Head of caudate nucleus (tissue), 42 donors: Measurements from ENCODE around the gene C19orf38.

Source experiments
- DNase-seq, 42 donors: peaks; one replicate each; pipeline versions ENCODE4 v3.0.0 to v3.0.0-alpha.2; 2020 to 2021; ENCODE audit warnings: mixed read lengths in 7 of 42
- intact Hi-C: fragments of 100-400 bp; cut with DNase I; formaldehyde crosslinking; loops from one replicate; pipeline ENCODE4 v1.15.0; 2022

The C19orf38 gene, protein sequence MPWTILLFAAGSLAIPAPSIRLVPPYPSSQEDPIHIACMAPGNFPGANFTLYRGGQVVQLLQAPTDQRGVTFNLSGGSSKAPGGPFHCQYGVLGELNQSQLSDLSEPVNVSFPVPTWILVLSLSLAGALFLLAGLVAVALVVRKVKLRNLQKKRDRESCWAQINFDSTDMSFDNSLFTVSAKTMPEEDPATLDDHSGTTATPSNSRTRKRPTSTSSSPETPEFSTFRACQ

DNA sequence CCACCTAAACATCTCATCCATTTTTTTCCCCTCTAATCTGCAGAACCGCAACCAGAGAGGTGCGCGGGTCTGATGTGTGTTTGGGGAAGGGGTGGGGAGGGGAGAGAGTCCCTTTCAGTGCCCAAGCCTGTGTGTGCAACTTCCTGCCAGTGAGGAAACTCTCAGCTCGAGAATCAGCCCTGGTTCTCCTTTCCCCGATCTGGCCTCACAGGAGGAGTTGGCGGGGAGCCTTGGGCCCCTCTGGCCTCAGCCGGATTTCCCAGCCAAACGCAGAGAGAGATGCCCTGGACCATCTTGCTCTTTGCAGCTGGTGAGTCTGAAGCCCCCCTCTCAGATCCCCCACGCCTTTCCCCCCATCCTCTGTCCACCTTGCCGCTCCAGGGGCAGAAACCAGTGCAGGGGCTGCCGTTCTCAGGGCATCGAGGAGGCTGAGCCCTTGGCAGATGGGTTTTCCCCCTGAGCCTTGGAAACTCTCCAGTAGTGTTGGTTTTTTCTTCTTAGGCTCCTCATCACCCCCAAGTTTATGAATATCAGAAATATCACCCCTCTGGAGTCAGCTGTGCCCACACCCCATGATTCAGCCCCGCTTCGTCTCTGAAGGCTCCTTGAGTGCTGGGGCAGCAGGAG lies at the start of gene C19orf38:
Gene C19orf38, plus strand, starts transcription at position 186 of the 627 bp plus-strand sequence. Its CDS starts 94 bp downstream, at position 280.
- intact Hi-C loops = no loop called here
- DNase-seq = peak in 3 of 42 donors; percentile 19 to 35 (median 31)

DNA sequence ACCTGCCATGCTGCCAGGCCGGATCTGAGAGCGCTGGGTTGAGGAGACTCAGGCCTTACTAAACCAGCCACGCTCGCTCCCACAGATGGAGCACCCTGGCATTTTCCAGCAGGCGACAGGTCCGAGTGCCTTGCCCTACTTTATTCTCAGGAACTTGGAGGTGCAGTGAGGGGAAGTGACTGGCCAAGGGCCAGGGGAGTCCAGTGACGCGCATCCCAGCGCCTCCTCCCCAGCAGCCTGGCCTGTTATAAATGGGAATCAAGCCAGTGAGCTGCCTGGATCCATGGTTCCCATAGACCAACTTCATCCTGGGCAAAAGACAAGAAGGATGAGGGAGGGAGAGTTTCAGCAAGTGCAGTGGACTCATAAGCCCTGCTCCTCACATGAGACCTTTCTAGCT lies 47.7 kb upstream of the C19orf38 start:
- intact Hi-C loops = no loop called here
- DNase-seq = peak in 7 of 42 donors; percentile 18 to 52 (median 24)

DNA sequence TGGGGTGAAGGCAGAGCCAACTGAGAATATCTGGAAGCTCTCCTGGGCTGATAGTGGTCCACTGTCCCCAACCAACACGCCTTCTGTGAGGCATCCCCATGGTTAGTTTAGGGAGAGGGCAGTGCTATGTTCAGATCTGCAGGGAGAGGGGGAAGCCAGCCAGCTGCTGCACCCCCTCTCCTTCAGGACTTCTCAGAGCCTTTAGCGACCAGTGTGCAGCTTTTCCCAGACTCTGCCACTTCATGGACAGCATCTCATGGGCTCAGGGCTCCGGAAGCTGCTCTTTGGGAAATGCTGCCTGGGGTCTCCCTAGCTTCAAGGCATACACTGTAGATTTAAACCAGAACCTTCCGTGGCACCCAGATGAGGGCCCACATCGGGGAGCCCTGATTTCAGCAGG lies 45.7 kb upstream of the C19orf38 start:
- intact Hi-C loops = no loop called here
- no peak for DNase-seq

DNA sequence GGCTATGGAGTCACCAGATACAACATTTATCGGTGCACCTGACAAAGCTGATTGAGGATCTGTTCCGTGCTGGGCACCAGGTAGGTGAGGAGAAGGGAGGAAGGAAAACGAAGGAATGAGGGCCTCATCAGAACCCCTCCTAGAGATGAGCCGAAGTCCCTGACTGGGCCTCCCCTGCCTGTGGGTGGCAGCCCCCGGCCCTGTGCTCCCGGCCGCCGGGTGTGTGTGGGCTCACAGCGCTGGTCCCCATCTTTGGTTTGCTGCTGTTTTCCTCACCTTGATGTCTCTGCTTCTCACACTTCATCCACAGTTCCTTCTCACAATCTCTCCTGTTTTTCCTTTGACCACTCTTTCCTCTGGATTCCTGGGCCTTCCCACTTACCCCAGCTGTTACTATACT lies 45.0 kb upstream of the C19orf38 start:
- DNase-seq = no peak
- intact Hi-C loops = no loop called here

DNA sequence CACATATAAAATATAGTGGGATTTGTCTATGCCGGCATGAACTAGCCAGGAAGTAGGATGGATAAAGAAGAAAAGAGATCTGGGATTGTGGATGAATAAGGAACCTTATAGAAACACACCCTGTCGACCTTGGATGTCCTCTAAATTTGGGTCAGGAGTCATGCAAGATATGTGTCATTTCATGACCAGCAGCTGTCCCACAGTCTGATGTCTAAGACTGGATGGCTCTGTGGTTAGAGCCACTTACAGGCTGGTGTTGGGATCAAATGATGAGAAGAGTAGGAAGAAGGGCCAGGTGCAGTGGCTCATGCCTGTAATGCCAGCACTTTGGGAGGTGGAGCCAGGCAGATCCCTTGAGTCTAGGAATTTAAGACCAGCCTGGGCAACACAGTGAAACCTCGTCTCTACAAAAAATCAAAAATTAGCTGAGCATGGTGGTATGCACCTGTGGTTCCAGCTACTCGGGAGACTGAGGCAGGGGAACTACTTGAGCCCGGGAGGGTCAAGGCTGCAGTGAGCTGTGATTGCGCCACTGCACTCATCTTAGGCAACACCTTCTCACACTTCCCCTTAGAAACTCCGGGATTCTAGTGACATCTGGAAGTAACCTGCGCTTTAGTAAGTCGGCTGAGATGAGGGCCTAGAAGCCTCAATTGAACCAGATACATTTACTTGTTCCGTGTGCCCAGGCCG lies 43.0 kb upstream of the C19orf38 start:
- DNase-seq = peak in 2 of 42 donors; percentile 28 to 35
- intact Hi-C loops = no loop called here

DNA sequence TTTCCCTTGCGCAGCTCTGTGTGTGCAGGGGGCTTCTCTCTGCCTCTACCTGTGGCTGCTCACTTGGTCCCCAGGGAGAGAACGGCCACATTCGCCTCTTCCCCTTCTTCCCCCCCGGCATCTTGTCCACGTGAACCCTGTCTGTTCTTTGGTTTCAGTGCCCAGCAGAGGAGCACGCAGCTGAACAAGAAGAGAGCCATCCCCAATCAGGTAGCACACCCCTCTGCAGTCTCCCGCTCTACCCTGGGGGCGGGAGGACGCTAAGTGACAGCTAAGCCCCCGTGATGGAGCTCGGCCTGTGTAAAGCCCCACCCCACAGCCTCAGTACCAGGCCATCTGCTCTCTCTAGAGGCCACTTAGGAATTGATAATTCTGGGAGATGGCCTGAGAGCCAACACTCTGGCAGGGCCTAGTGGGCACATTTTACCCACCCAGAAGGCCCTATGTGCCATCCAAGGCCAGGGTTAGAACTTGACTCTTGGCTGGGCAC lies 42.4 kb upstream of the C19orf38 start:
- intact Hi-C loops = no loop called here
- DNase-seq = peak in 7 of 42 donors; percentile 7 to 49 (median 28)

DNA sequence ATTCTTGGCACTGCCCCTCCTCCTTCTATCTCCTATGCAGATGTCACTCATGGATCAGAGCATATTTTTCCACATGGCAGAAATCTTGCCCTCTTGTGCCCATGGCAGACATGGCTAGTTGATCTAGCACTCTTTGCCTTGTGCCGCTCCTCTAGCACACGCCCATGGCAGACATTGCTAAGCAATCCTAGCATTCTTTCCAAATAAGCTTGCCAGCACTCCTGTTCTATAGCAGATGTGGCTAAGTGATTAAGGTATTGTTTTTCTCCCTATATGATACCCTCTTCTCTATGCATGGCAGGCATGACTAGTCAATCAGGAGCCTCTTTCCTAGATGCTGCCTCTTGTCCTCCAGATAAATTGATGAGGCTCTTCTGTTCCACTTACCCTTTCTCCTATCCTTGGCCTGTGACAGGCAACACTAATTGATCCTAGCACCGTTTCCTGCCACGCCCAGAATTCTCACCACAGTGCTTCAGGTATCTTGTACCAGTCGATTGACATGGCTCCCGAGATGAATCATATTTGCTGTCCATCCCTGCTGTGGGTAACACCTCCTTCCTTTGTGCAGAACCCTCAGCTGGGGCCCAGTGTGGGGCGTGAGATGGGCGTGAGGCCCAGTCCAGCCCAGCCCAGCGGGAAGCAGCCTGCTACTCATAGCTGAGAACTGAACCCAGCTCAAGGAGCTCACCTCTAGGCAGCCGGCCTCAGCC lies 39.1 kb upstream of the C19orf38 start:
- DNase-seq = no peak
- intact Hi-C loops = no loop called here

DNA sequence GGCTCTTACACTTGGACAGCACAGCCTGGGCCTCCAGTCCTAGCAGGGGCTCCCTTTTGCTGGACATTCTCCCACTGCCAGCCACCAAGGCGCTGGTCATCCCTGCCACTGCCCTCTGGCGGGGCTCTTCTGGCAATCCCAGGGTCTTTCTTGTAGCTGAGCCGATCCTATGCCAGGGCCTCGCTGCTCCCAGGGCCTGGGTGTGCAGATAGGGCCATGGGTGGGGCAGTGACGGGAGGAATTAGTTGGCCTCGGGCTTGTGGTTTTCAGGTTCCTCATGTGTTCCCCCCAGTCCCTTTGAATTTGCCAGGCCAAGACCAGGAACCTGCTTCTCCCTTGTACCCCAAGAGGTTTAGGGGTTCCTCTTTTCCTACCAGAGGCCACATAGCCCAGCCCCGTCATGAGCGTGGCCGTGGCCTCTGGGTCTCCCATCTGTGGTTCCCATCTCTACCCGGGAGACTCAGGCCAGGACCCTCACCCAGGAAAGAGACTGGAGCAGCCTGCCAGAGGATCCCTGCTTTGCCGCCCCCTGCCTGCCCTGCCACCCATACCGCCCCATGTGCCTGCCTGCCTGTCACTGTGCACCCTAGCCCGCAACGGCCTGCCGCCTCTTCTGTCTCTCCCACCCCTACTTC lies 38.4 kb upstream of the C19orf38 start:
- intact Hi-C loops = no loop called here
- DNase-seq = peak in 2 of 42 donors; percentile 5 to 26

DNA sequence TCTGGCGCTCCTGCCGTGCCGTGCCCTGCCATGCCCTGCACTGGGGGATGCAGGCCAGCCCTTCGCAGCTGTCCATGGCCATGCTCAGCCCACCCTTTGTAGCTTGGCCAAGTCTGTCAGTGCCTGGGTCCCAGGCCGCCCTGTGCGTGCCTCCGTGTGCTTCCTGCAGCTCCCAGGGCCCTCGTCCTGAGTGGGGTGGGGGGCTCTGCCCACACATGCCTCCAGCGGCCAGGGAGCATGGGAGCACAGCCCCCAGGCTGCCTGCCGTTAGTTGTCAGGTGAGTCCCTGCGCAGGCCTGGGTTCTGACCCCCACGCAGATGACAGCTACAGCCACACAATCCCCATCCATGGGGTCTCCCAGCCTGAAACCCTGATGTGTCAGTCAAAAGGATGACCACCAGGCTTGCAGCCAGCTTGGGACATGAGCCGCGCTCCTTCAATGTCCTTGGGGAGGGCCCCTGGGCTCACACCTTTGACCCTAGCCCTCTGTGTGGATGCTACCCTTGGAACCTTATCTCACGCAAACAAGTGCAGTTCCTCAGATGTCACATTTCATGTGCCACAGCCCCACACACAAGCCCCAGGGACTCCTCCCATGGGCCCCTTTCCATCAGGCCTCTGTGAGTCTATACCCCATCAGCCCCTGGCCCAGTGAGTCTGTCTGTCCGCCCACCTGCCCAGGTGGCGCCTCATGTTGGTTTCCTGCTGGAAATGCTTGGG lies 36.7 kb upstream of the C19orf38 start:
- intact Hi-C loops = no loop called here
- no peak for DNase-seq

DNA sequence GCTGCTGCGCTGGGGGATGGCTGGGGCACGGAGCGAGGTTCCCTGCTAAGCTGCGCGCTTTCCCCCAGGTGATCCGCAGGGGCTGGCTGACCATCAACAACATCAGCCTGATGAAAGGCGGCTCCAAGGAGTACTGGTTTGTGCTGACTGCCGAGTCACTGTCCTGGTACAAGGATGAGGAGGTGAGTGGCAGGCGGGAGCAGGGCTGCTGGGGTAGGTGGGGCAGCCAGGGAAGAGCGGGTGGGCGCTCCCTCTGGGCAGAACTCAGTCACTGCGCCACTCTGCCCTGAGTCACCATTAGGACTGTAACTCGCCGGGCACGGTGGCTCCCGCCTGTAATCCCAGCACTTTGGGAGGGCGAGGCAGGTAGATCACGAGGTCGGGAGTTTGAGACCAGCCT lies 36.0 kb upstream of the C19orf38 start:
- no peak for DNase-seq
- intact Hi-C loops = no loop called here

DNA sequence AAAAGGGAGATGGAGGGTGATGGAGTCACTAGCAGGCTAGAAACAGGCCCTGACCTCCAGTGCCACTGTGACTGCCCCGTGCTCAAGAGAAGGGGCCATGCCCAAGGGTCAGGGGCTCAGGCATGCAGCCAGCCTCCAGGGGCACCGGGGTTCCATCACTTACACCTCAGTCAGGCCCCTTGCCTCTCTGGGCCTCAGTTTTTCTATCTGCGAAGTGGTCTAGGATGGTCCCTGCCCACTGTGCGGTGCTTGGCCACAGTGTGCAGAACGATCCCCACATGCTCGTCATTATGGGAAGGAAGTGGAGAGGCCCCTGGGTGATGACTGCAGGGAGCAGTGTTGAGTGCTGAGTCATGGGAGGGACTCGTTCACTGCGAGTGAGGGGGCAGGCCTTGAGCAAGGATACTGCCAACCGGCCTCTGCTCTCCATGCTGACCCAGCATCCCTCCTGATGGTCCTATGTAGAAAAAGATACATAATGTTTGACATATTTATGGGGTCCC lies 35.3 kb upstream of the C19orf38 start:
- intact Hi-C loops = no loop called here
- peak in 26 of 42 donors; percentile 23 to 77 (median 46) for DNase-seq

DNA sequence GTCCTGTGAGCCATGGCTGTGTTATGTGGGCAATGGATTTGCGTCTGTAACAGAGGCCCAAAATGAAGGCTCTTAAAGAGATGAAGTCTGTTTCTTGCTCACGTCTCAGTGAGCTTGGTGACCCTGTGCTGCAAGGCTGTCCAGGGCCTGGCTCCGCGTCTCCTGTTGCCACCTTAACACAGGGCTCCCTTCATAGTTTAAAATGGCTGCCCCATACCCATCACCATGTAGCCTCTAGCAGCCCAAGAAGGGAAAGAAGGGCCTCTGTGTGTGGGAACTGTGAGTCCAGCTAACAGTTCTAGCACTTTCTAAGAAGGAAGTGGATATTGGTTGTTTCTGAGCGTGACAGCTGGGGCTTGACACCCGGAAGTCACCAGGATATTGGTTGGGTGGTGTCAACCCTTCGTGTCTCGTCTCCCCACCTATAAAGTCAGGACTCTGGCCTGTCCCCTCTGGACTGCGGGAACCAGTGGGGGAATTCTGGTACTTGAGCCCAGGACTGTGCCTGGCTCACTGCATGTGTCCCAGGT lies 33.1 kb upstream of the C19orf38 start:
- DNase-seq = no peak
- intact Hi-C loops = no loop called here

DNA sequence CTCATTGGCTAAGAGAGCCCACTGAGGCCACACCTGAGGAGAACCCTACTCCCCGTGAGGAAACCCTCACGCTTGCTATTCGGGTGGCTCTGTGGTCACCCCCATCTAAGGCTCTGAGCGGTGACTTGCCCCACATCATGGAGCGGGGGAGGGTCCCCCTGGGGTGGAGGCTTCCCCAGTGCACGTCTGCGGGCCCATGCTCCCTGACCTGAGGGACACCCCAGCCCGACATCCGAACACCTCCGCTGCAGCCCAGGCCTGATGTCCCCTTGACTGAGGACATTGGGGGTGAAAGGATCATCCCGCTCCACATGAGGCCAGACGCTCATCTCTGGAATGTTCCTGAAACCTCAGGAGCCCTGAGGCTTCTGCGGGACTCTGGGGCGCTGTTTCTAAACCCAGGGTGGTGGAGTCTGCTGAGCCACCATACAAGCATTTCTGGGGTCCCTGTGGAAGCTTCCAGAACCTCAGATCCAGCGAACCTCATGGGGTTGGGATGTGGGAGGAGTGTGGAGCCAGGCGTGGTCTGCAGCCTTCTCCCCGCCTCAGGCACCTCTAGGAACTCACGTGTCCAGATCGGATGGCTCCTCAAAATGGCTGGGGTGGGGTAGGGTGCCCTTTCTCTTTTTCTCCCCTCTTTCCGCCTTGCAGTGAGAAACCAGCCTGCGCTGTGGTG lies 32.1 kb upstream of the C19orf38 start:
- no peak for DNase-seq

DNA sequence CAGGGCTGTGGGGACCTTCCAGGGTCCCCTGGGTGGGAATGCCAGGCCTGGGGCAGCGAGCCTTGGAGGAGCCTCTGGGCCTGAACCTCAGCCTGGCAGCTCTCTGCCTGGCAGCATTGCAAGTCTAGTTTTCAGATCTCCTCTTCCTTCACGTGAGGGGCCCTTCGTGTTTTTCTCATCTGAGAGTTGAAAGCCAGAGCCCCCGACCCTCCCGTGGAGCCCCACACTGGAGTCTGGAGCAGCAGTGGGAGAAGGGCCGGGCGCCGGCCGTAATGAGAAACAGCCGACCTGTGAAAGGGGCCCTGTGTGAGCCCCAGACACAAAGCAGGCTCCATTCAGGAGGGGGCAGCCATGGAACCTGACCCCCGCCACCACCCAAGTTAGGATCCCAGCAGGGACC lies 31.5 kb upstream of the C19orf38 start:
- intact Hi-C loops = no loop called here
- DNase-seq = no peak

More for the DNA sequence above, 32.1 kb upstream of the C19orf38 start:
- intact Hi-C loops = no loop called here

DNA sequence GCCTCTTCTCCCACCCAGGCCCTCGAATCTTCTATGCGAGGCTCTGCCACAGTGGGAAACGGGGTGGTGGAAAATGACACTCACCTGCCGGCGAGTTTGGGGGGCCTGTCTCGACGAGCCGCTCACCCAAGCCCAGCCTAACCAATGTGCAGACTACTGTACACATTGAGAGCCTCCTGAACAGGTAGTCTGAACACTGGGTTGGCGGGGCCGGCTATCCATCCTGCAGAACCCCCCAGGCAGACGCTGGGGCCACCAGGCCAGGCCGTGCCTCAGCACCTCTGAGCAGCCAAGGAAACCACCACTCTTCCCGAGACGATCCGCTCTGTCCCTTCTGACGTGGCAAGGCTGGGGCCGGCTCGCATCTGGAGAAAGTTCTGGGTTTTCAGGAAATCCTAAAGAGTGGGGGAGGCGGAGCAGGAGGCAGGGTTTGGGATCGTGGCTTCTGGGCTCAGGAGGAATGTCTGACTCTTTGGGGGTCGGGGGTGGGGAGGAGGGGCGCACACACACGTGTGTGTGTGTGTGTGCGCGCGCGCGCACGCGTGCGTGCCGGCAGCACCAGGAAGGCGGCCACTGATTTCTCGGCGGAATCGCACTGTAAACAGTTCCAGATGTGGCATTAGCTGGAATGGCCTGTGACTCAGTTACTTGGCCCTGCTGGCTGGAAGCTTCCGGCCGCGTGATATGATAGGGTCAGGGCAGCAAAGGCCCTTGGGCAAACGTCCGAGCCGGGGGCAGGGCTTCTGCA lies 30.8 kb upstream of the C19orf38 start:
- no peak for DNase-seq

DNA sequence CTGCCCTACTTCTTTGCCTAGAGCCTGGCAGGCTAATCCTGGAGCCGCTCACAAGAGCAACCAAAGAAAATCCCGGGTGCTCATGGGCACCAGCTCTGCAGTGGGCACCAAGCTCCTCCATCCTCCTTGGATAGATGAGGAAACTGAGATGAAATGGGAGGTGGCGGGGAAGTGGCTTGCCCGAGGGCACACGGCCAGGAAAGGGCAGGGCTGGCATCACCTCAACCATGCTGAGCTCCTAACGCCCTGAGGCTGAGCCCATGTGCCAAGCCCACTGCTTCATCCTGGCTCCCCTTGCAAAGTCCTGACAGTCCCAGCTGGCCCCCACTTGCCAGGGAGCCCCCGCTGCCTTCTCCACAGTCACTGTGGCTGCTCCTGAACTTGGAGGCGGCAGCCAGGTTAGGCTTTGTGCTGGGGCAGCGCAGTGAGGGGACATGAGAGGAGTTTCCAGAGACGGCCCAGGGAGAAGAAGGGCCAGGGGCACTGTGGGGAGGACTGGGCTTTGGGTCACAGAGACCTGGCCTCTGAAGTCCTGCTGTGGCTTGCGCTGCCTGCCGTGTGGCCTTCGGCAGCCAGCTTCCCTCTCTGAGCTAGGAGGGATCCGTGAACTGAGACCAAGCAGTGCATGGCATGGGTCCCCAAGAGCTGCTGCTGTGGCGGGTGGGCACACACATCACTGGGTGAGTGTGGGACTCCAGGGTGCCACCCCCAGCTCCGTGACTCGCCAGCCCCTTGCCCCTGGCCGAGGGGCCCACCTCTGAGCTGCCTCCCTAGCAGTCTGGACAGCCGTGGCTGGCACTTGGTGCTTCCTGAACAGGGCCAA lies 29.7 kb upstream of the C19orf38 start:
- no peak for DNase-seq
- intact Hi-C loops = no loop called here

More for the DNA sequence above, 30.8 kb upstream of the C19orf38 start:
- intact Hi-C loops = no loop called here
